T-helper 2 cell treated with Interferon-gamma antibody and Interleukin-4, amounts not matched to agents 5 μg/mL and 100 μg/mL, for 36 hours (primary cell): Measurements from ENCODE around the gene TMEM164.
"Not testable (repeated sequence)": the region's sequence is repeated elsewhere in the genome, so short reads cannot be mapped to it uniquely, and the experiment has no call there.

Experiments used
- DNase-seq: peaks from one replicate; pipeline ENCODE4 v3.0.0; 2021; ENCODE audit warnings: low spot score
- H3K27ac Mint-ChIP-seq: one replicate; pipeline ENCODE4 v1.8.0; 2021; ENCODE audit warnings: mild to moderate bottlenecking, mixed read lengths
- H3K27me3 Mint-ChIP-seq: one replicate; pipeline ENCODE4 v1.8.0; 2021; ENCODE audit warnings: low read depth, mixed read lengths
- H3K36me3 Mint-ChIP-seq: one replicate; pipeline ENCODE4 v1.8.0; 2021; ENCODE audit warnings: low read depth, mixed read lengths
- H3K4me1 Mint-ChIP-seq: one replicate; pipeline ENCODE4 v1.8.0; 2021; ENCODE audit warnings: low read depth, mixed read lengths
- H3K4me3 Mint-ChIP-seq: one replicate; pipeline ENCODE4 v1.8.0; 2022; ENCODE audit warnings: mild to moderate bottlenecking, moderate library complexity, mixed read lengths
- H3K9me3 Mint-ChIP-seq: one replicate; pipeline ENCODE4 v1.8.0; 2021; ENCODE audit warnings: mixed read lengths

Gene TMEM164

DNA sequence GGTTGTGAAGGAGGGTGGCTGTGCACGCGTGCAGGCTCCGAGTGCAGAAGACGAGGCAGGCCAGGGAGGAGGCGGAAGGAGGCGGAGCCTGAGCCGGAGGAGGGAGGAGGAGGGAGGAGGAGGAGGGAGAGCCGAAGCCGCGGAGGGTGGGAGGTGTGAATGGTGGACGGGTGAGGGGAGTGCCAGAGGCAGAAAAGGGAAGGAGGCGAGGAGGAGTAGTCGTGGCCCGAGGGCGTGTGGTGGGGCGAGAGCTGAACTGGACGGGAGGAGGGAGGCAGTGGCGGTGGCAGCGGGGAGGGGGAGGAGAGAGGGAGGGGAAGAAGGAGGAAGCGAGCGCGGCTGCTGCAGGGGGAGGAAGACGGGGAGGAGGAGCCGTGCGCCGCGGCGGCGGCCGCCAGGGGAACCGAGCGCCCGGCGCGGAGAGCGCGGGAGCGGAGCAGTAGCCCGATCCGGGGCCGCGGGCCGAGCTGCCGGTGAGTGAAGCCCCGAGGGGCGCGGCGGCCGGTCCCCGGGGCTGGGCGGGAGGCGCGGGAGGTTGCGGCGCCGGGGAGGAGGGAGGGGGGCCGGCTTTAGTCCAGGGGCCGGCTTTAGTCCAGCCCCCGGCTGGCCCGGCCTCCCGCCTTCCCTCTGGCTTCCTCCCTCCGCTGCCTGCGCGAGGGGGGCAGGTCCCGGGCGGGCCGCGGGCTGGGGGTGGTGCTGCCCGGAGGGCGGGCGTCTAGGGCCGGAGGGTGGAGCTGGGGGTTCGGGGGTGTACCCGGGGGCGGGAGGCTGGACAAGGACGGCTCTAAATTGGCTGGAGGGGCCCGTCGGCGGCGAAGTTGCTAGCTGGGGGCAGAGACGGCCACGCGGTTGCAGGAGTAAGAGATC, at the start of gene TMEM164:
Gene TMEM164 (plus strand): TSS at position 815 of the 867 bp plus-strand sequence. CDS start 661 bp downstream, outside the sequence.
- Mint-ChIP-seq H3K36me3 (peaks cover 8% of the 10 kb centered on the region), H3K9me3 (no peaks in the 10 kb centered on the region), H3K27ac (peak within 1 kb of the TSS; percentile 91), H3K27me3 (no peaks in the 10 kb centered on the region), H3K4me1 (peaks cover 30% of the 10 kb centered on the region), H3K4me3 (peak within 1 kb of the TSS; percentile 91)
- DNase-seq, result peak; percentile 70

DNA sequence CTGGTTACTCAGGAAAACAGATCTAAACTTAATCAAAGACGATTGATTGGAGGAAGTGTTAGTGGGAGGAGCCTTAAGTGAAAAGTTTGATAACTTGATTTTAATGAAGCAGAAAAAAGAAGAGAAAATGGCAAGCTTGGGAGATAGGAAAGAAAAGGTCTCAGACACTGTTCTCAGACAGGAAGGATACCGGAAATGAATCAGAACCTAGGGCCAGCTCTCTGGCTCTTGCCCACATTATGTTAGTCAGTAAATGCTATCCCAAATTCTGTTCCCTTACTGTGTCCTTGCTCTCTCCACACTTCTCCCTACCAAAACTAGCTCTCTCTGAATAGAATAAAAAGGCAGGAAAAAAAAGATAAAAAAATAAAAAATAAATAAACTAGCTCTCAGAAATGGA, 48.6 kb upstream of the TMEM164 start:
- no peak overlapping the region for H3K4me3 Mint-ChIP-seq
- peaks cover 14% of the 10 kb centered on the region for H3K4me1 Mint-ChIP-seq
- no peak for DNase-seq
- no peaks in the 10 kb centered on the region for H3K27me3 Mint-ChIP-seq
- no peaks in the 10 kb centered on the region for H3K9me3 Mint-ChIP-seq
- no peak overlapping the region for H3K27ac Mint-ChIP-seq
- no peaks in the 10 kb centered on the region for H3K36me3 Mint-ChIP-seq

DNA sequence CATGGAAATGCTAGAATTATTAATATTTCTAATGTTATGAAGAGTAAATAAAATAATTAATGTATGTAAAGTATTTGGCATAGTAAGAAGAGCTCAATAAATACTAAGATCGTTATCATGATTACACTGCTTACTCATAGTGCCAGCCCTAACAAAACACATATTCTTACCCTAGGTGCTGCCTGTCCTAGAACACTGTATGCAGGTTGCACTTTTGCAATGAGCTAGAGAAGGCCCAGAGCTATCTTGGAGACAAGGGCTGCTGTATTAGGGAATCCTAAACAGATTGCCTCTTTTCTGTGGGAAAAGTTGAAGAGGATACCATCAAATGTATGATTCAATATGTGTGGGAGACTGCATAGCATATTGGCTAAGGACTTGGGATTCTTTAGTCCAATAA, 48.0 kb upstream of the TMEM164 start:
- Mint-ChIP-seq H3K36me3 (no peaks in the 10 kb centered on the region), H3K4me1 (peaks cover 14% of the 10 kb centered on the region), H3K27me3 (no peaks in the 10 kb centered on the region)

DNA sequence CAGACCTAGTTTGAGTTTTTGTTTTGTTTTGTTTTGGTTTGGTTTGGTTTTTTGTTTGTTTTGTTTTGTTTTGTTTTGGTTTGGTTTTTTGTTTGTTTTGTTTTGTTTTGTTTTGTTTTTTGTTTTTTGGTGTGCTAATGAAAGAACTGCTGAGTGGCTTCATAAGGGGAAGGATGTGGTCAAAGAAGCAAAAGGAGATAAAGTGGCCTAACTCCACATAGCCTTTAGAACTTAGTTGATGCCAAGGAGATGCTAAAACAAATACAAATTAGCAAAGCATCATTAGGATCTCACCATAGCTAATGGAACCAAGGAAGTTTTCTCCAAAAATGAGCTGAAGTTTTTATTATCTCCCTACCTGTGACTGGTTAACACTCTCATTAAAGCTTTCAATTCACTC, 44.6 kb upstream of the TMEM164 start:
- Mint-ChIP-seq H3K9me3 (no peaks in the 10 kb centered on the region), H3K27ac (no peak overlapping the region), H3K27me3 (peaks cover 3% of the 10 kb centered on the region), H3K4me3 (no peak overlapping the region), H3K4me1 (peaks cover 13% of the 10 kb centered on the region), H3K36me3 (no peaks in the 10 kb centered on the region)
- no peak for DNase-seq

More for the DNA sequence above, 48.0 kb upstream of the TMEM164 start:
- Mint-ChIP-seq H3K4me3 (no peak overlapping the region), H3K9me3 (no peaks in the 10 kb centered on the region), H3K27ac (no peak overlapping the region)
- no peak for DNase-seq

DNA sequence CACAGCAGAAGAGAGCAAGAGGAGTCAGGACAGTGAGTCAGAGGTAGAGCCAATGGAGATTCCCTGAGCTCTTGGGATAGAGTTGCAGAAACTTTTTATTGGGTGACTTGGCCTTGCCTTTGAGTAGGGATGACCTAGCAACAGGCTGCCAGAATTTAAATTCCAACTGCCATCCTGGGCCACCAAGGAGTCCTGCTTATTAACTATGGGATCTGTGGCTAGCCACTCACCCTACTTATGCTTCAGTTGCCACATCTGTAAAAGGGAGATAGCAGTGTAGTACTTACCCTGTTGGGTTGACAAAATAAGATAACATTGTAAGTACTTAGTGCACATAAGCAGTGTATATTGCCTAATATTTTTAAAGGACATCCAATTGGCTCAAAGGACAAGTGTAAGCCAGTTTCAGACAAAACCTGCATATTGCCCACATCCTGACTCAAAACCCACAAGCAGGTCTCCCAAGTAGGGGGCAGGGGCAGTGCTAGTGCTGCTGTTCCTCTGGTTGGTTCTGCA, 43.5 kb upstream of the TMEM164 start:
- H3K4me1 Mint-ChIP-seq, result peaks cover 7% of the 10 kb centered on the region
- H3K27me3 Mint-ChIP-seq, result peaks cover 3% of the 10 kb centered on the region
- H3K4me3 Mint-ChIP-seq, result no peak overlapping the region
- H3K36me3 Mint-ChIP-seq, result no peaks in the 10 kb centered on the region
- H3K27ac Mint-ChIP-seq, result no peak overlapping the region
- DNase-seq, result no peak
- H3K9me3 Mint-ChIP-seq, result no peaks in the 10 kb centered on the region

DNA sequence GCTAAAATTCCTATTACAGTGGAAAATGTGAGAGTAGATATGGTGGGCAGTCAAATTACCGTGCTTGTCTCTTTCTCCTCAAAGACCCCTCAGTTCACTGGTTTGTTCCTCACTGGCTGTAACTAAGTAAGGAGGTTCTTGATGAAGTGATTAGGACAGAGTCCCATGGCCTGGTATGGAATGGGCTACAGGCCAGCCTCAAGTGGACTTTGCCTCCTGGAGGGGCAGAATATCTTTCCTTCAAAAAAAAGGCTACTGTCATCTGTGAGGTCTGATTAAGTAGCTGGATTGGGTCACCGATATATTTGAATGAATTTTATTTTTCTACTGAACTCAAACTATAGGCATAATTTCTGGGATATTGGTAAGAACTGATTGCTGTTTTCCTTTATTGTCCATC, 38.5 kb upstream of the TMEM164 start:
- H3K27me3 Mint-ChIP-seq, result peaks cover 8% of the 10 kb centered on the region

DNA sequence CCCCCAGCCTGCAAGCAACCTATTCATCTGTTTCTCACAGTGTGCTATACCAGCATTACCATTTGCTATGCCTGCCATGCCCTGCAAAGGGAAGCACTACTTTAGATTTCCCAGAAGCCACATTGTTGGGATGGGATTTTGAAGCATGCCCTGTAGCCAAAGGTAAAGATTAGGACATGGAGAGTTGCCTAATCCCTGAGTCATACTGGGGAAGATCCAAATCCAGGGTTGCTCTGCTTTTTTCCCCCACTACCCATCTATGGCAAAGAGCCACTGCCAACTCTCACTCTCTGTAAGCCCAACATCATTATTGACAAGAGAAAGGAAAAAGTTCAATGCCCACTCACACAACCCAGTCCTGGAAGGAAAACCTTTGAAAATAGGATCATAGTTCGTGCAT, 36.7 kb upstream of the TMEM164 start:
- H3K27ac Mint-ChIP-seq, result no peak overlapping the region
- no peak overlapping the region for H3K4me3 Mint-ChIP-seq
- peaks cover 8% of the 10 kb centered on the region for H3K27me3 Mint-ChIP-seq
- no peak for DNase-seq
- H3K9me3 Mint-ChIP-seq, result no peaks in the 10 kb centered on the region
- H3K4me1 Mint-ChIP-seq, result peaks cover 2% of the 10 kb centered on the region
- H3K36me3 Mint-ChIP-seq, result no peaks in the 10 kb centered on the region

More for the DNA sequence above, 38.5 kb upstream of the TMEM164 start:
- peaks cover 2% of the 10 kb centered on the region for H3K4me1 Mint-ChIP-seq
- no peak for DNase-seq
- H3K4me3 Mint-ChIP-seq, result no peak overlapping the region
- no peaks in the 10 kb centered on the region for H3K9me3 Mint-ChIP-seq
- H3K27ac Mint-ChIP-seq, result no peak overlapping the region
- no peaks in the 10 kb centered on the region for H3K36me3 Mint-ChIP-seq

DNA sequence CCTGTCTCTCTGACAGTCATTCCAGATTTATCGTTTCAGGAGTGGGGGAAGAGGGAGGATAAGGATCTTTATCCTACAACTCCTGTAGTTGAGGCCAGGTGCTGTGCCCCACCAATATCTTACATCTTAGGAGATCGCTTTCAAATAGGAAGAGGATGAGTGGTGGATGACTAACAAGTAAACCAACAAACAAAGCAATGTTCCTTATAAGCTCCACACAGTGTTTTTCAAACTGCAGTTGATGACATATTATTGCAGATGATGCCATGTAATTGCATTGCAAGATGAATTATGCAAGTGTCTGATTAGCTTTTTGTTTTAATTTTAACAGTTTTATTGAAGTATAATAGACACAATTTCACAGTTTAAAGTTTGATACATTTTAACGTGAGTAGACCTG, 35.8 kb upstream of the TMEM164 start:
- DNase-seq, result no peak
- Mint-ChIP-seq H3K27me3 (peaks cover 8% of the 10 kb centered on the region), H3K4me3 (no peak overlapping the region), H3K27ac (no peak overlapping the region), H3K9me3 (no peaks in the 10 kb centered on the region), H3K36me3 (no peaks in the 10 kb centered on the region), H3K4me1 (peaks cover 2% of the 10 kb centered on the region)

DNA sequence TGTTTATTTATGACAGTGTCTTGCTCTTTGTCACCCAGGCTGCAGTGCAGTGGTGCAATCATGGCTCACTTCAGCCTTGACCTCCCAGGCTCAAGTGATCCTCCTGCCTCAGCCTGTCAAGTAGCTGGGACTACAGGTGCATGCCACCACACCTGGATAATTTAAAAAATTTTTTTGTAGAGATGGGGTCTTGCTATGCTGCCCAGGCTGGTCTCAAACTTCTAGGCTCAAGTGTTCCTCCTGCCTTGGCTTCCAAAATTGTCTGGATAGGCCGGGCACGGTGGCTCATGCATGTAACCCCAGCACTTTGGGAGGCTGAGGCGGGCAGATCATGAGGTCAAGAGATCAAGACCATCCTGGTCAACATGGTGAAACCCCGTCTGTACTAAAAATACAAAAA, 32.1 kb upstream of the TMEM164 start:
- H3K36me3 Mint-ChIP-seq, H3K4me3 Mint-ChIP-seq: not testable (repeated sequence)

DNA sequence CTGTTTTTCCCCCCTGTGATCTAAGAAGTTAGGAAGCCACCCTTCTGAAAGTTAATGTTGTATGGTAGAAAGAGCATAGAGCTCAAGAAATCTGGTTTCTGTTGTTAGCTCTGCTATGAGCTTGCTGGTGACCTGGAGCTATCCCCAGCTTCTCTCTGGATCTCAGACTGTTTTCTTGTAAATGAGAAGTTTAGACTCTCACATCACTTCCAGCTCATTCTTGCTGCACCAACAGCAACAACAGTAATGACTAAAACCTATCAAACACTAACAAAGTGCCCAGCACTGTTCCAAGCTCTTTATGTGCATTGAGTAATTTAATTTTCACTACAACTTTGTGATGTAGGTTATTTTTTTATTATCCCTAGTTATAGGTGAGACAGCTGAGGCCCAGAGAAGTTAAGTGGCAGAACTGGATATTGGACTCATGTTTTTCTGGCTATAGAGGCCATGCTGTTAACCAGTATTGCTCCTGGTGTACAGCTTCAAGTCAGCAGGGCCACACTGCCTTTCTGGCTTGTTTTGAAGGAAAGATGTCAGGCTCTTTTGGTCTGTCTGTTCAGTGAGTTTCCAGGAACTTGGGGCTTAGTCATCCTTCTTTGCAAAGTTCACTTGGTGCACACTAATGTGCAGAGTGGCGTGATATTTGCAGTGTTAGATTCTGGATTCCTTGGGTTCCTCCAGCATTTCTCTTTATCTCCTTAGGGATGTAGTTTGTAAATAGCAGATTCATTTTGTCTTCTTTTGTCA, 27.8 kb upstream of the TMEM164 start:
- Mint-ChIP-seq H3K27ac (peak overlapping the region; percentile 49), H3K9me3 (no peaks in the 10 kb centered on the region)

More for the DNA sequence above, 32.1 kb upstream of the TMEM164 start:
- not testable (repeated sequence) for H3K9me3 Mint-ChIP-seq, DNase-seq, H3K27me3 Mint-ChIP-seq, H3K27ac Mint-ChIP-seq
- H3K4me1 Mint-ChIP-seq, result peaks cover 14% of the 10 kb centered on the region

DNA sequence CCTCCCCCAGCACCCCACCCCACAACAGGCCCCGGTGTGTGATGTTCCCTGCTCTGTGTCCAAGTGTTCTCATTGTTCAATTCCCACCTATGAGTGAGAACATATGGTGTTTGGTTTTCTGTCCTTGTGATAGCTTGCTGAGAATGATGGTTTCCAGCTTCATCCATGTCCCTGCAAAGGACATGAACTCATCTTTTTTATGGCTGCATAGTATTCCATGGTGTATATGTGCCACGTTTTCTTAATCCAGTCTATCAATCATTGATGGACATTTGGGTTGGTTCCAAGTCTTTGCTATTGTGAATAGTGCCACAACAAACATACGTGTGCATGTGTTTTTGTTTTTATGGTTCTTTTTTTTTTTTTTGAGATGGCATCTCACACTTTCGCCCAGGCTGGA, 17.7 kb upstream of the TMEM164 start:
- not testable (repeated sequence) for H3K4me3 Mint-ChIP-seq, H3K27me3 Mint-ChIP-seq, H3K36me3 Mint-ChIP-seq, H3K9me3 Mint-ChIP-seq, H3K27ac Mint-ChIP-seq, DNase-seq
- H3K4me1 Mint-ChIP-seq, result peaks cover 17% of the 10 kb centered on the region

More for the DNA sequence above, 27.8 kb upstream of the TMEM164 start:
- DNase-seq, result peak; percentile 7
- no peaks in the 10 kb centered on the region for H3K36me3 Mint-ChIP-seq
- peaks cover 5% of the 10 kb centered on the region for H3K27me3 Mint-ChIP-seq
- H3K4me3 Mint-ChIP-seq, result peak overlapping the region; percentile 53
- H3K4me1 Mint-ChIP-seq, result peaks cover 17% of the 10 kb centered on the region

DNA sequence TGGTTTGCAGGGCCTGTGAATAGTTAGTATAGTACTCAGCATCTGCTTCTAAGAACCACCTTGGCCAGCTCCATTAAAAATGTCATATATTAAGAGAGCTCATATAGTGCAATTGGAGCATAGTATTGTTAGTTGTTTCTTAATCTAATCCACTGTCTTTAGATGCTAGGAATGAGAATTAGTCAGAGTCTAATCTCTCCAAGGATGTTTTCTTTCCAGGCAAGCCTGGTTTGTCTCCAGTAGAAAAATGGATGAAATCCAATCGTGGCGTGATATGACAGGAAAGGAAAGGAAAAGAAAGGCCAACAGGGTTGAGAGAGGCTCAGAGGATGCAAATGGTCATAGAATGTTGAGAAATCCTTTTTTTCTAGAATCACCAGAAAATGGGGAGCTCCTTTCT, 15.0 kb upstream of the TMEM164 start:
- no peak for DNase-seq
- Mint-ChIP-seq H3K27ac (no peak overlapping the region), H3K9me3 (no peaks in the 10 kb centered on the region), H3K4me3 (no peak overlapping the region), H3K27me3 (no peaks in the 10 kb centered on the region), H3K4me1 (peaks cover 31% of the 10 kb centered on the region), H3K36me3 (no peaks in the 10 kb centered on the region)

DNA sequence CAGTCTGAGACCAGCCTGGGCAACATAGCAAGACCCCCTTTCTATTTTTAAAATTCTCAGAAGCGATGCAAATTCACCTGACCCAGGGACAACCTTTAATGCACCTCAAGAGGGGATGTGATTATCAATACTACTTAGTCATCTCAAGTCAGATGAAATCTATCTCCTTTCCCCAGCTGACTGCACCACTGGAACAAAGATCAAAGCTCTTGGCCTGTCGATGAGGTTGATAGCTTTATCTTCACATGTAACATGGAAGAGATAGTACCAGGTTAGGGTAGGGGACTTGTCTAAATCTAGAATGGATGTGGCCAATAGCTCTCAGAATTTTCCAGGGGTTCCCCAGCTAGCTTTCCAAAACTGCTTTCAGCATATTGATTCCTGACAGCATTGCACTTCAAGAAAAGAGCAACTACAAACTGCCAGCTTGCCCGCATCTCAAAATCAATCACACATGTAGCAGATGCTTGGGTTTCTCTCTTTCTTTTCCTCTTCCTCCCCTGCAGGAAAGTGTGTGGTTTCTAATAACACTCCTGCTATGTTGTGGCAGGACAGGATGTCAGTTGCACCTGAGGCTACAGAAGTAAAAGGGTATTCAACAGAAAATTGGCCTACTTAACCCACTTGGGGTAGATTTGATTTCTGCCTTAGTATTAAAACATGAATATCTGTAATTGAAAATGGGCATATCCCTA, 12.2 kb upstream of the TMEM164 start:
- Mint-ChIP-seq H3K4me3 (peak overlapping the region; percentile 46), H3K27me3 (no peaks in the 10 kb centered on the region), H3K4me1 (peaks cover 36% of the 10 kb centered on the region), H3K27ac (peak overlapping the region; percentile 49), H3K9me3 (no peaks in the 10 kb centered on the region), H3K36me3 (no peaks in the 10 kb centered on the region)
- DNase-seq, result peak; percentile 7
